Nephron progenitor cell (in vitro differentiated cells): ENCODE results near the gene SLC2A9.

Source experiments
- DNase-seq: peaks from one replicate; pipeline ENCODE4 v3.0.0; 2021
- H3K27ac Mint-ChIP-seq: 2 replicates; pipeline ENCODE4 v1.8.0; 2021; ENCODE audit warnings: mild to moderate bottlenecking, moderate library complexity, mixed read lengths
- H3K27me3 Mint-ChIP-seq: 2 replicates; pipeline ENCODE4 v1.8.0; 2021; ENCODE audit warnings: mild to moderate bottlenecking, low read depth, mixed read lengths; ENCODE audit not compliant: poor library complexity
- H3K36me3 Mint-ChIP-seq: 2 replicates; pipeline ENCODE4 v1.8.0; 2021; ENCODE audit warnings: low read depth, mixed read lengths
- H3K4me1 Mint-ChIP-seq: 2 replicates; pipeline ENCODE4 v1.8.0; 2021; ENCODE audit warnings: mixed read lengths
- H3K4me3 Mint-ChIP-seq: 2 replicates; pipeline ENCODE4 v1.8.0; 2021; ENCODE audit warnings: mild to moderate bottlenecking, moderate library complexity, mixed read lengths
- H3K9me3 Mint-ChIP-seq: 2 replicates; pipeline ENCODE4 v1.8.0; 2021; ENCODE audit warnings: mild to moderate bottlenecking, moderate library complexity, mixed read lengths
- TF ChIP-seq, protein P1 (sequence below): fragments of 200-600 bp; sonication (generic); IDR thresholded peaks from 2 replicates; pipeline ENCODE4 v1.5.0; 2021; ENCODE audit warnings: antibody characterized with exemption

Gene SLC2A9

GRCh38 chr4:10061650-10062415 is 40.5 kb upstream of the SLC2A9 start:
- H3K4me3 Mint-ChIP-seq, result no peak overlapping the region
- DNase-seq, result no peak
- H3K36me3 Mint-ChIP-seq, result no peaks in the 10 kb centered on the region
- H3K27ac Mint-ChIP-seq, result no peak overlapping the region
- no peaks in the 10 kb centered on the region for H3K9me3 Mint-ChIP-seq
- H3K27me3 Mint-ChIP-seq, result peaks cover 4% of the 10 kb centered on the region
- peaks cover 6% of the 10 kb centered on the region for H3K4me1 Mint-ChIP-seq
- TF ChIP-seq, protein P1, sequence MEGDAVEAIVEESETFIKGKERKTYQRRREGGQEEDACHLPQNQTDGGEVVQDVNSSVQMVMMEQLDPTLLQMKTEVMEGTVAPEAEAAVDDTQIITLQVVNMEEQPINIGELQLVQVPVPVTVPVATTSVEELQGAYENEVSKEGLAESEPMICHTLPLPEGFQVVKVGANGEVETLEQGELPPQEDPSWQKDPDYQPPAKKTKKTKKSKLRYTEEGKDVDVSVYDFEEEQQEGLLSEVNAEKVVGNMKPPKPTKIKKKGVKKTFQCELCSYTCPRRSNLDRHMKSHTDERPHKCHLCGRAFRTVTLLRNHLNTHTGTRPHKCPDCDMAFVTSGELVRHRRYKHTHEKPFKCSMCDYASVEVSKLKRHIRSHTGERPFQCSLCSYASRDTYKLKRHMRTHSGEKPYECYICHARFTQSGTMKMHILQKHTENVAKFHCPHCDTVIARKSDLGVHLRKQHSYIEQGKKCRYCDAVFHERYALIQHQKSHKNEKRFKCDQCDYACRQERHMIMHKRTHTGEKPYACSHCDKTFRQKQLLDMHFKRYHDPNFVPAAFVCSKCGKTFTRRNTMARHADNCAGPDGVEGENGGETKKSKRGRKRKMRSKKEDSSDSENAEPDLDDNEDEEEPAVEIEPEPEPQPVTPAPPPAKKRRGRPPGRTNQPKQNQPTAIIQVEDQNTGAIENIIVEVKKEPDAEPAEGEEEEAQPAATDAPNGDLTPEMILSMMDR, result no peak

DNA sequence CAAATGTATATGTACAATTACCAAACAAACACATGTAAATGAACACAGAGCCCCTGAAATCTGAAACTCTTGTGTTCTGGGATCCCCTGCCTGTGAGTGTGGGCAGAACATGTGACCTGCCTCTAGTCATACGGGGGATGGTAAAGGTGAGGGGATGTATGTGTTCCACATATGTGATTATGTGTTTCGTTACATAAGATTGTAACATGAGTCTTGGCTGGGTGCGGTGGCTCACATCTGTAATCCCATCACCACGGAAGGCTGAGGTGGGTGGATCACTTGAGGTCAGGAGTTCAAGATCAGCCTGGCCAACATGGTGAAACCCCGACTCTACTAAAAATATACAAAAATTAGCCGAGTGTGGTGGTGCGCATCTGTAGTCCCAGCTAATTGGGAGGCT is 37.1 kb upstream of the SLC2A9 start:
- no peak overlapping the region for H3K4me3 Mint-ChIP-seq
- TF ChIP-seq, protein P1, result no peak
- no peaks in the 10 kb centered on the region for H3K36me3 Mint-ChIP-seq
- H3K4me1 Mint-ChIP-seq, result no peaks in the 10 kb centered on the region
- no peaks in the 10 kb centered on the region for H3K27me3 Mint-ChIP-seq
- no peaks in the 10 kb centered on the region for H3K9me3 Mint-ChIP-seq
- DNase-seq, result no peak
- no peak overlapping the region for H3K27ac Mint-ChIP-seq

DNA sequence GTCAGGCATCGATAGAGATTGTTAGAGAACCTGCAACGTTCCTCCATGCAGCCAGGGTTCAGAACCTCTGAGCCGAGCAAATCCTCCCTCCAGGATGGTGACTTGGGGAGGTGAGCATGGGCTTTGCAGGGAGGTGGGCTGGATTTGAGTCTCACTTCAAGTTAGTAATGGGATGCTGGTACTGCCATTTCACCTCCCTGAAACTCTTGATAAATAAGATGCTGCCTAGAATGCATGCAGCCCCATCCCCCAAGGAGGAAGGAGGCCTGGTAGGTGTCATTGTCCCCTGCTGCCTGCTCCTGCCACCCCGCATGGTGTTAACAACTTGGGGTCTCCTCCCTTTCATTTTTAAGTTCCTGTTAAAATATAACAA is 35.7 kb upstream of the SLC2A9 start:
- Mint-ChIP-seq H3K27me3 (no peaks in the 10 kb centered on the region), H3K4me1 (peaks cover 6% of the 10 kb centered on the region), H3K4me3 (no peak overlapping the region), H3K9me3 (peaks cover 4% of the 10 kb centered on the region), H3K36me3 (no peaks in the 10 kb centered on the region), H3K27ac (no peak overlapping the region)
- no peak for DNase-seq
- TF ChIP-seq, protein P1, result no peak

GRCh38 chr4:10056334-10057022 is 35.2 kb upstream of the SLC2A9 start:
- TF ChIP-seq, protein P1, result no peak
- Mint-ChIP-seq H3K36me3 (no peaks in the 10 kb centered on the region), H3K4me1 (peaks cover 11% of the 10 kb centered on the region), H3K9me3 (peaks cover 4% of the 10 kb centered on the region), H3K27ac (no peak overlapping the region), H3K27me3 (peaks cover 5% of the 10 kb centered on the region), H3K4me3 (no peak overlapping the region)
- DNase-seq, result no peak

DNA sequence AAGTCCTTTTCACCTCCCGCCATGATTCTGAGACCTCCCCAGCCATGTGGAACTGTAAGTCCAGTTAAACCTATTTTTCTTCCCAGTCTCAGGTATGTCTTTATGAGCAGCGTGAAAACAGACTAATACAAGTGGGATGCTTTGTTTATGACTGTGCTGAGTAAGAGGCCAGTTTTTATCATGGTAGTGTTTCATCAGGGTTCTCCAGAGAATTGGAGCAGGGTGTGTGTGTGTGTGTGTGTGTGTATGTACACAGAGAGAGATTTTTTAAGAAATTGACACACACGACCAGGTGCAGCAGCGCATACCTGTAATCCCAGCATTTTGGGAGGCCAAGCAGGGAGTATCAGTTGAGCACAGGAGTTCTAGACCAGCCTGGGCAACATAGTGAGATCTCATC is 34.6 kb upstream of the SLC2A9 start:
- Mint-ChIP-seq H3K27ac (no peak overlapping the region), H3K36me3 (no peaks in the 10 kb centered on the region), H3K27me3 (peaks cover 5% of the 10 kb centered on the region), H3K4me3 (no peak overlapping the region), H3K9me3 (peaks cover 4% of the 10 kb centered on the region), H3K4me1 (peaks cover 17% of the 10 kb centered on the region)
- DNase-seq, result no peak
- TF ChIP-seq, protein P1, result no peak
